ENCODE results near the gene PTPN7.

- TF ChIP-seq PHF8 (CRISPR knock-in tag; IDR thresholded peaks at IDR 0.05) (no peak), HDAC2 (CRISPR knock-in tag; IDR thresholded peaks at IDR 0.05) (no peak), DZIP1 (CRISPR knock-in tag; IDR thresholded peaks at IDR 0.05) (no peak), RNF2 (conservative IDR thresholded peaks at IDR 0.05; ENCODE audit: low read depth) (no peak), TCF7 (IDR thresholded peaks at IDR 0.05; ENCODE audit: low read depth) (no peak), ZFP41 (CRISPR knock-in tag; IDR thresholded peaks at IDR 0.05; ENCODE audit: borderline replicate concordance) (no peak), RFX5 (IDR thresholded peaks at IDR 0.05; ENCODE audit: low read depth, low read length) (no peak), ZZZ3 (CRISPR knock-in tag; IDR thresholded peaks at IDR 0.05; ENCODE audit: borderline replicate concordance) (no peak), EZH2 (conservative IDR thresholded peaks at IDR 0.05; ENCODE audit: low read depth, low read length) (no peak), ZNF121 (CRISPR knock-in tag; IDR thresholded peaks at IDR 0.05) (no peak)
Measured at GRCh38 chr1:202162418-202163280, 2.2 kb upstream of the PTPN7 start.
